OCI-LY1 (cell line): Measurements from ENCODE around the gene LAMC3.

Source experiments
- CTCF ChIP-seq: fragments of 200-600 bp; sonication (generic), shearing (Covaris generic); IDR thresholded peaks from 2 replicates; pipeline ENCODE4 v1.5.1; 2017; ENCODE audit warnings: mild to moderate bottlenecking, antibody characterized with exemption, low read length, moderate library complexity, mixed read lengths
- EZH2 ChIP-seq: fragments of 200-600 bp; sonication (generic), shearing (Covaris generic); IDR thresholded peaks from 2 replicates; pipeline ENCODE4 v1.8.0; 2017; ENCODE audit warnings: borderline replicate concordance, mixed run types, mild to moderate bottlenecking, antibody characterized with exemption, low read length, moderate library complexity, mixed read lengths

GRCh38 chr9:130963337-130963908 lies 45.6 kb upstream of the LAMC3 start:
- TF ChIP-seq CTCF: no peak
- TF ChIP-seq EZH2: no peak
